ENCODE measurements around the gene ROCK2.
"Not testable (repeated sequence)": the region's sequence is repeated elsewhere in the genome, so short reads cannot be mapped to it uniquely, and the experiment has no call there.

The ROCK2 gene

DNA sequence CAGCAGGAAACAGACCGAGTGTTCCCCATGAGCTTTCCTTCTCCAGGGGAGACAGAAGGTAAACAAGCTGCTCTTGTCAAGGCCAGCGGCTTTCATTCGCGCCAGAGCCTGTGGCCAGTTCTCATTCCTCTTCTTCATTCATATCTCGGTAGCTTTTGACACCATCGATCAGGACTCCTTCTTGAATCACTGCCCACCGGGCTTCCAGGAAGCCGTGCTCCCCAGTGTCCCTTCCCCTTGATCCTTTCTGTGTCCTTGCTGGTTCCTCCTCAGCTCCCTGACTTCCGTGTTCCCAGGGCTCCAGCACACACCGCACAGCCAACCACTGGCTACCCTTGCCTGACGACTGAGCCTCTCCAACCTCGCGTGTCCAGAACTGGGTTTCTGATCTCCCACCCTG lies 175.1 kb downstream of the ROCK2 start:
- no peak for DNase-seq

DNA sequence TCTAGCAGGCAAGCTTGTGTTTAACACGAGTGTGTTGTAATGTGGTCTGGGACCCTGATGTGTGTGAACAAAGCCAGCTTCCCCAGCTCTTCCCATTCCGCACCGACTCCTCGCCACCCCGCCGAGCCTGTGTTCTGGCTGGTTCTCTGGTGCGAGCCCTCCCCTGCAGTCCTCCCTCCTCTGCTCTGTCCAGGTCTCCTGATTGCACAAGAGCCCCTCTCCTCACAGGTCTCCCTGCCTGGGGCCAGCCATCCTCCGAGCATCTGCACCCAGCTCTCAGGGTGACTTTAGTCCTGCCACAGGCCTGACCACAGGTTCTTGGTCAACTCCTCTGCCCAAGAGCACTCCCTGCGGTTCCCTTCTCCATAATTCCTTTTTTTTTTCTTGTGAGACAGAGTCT lies 175.9 kb downstream of the ROCK2 start:
- DNase-seq: no peak

DNA sequence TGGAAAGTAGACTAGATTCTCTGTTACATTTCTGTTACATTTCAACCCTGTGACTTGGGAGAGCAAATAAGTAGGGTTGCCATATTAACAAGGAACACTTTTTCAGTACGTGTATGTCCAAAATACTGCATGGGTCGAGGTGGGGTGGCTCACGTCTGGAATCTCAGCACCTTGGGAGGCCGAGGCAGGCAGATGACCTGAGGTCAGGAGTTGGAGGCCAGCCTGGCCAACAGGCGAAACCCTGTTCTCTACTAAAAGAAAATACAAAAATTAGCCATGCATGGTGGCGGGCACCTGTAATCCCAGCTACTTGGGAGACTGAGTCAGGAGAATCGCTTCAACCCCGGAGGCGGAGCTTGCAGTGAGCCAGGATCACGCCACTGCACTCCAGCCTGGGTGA lies 178.0 kb downstream of the ROCK2 start:
- no peak for DNase-seq

DNA sequence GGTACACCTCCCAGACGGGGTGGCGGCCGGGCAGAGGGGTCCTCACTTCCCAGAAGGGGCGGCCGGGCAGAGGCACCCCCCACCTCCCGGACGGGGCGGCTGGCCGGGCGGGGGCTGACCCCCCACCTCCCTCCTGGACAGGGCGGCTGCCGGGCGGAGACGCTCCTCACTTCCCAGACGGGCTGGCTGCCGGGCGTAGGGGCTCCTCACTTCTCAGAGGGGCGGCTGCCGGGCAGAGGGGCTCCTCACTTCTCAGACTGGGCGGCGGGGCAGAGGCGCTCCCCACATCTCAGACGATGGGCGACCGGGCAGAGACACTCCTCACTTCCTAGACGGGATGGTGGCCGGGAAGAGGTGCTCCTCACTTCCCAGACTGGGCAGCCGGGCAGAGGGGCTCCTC lies 179.4 kb downstream of the ROCK2 start:
- DNase-seq: not testable (repeated sequence)

DNA sequence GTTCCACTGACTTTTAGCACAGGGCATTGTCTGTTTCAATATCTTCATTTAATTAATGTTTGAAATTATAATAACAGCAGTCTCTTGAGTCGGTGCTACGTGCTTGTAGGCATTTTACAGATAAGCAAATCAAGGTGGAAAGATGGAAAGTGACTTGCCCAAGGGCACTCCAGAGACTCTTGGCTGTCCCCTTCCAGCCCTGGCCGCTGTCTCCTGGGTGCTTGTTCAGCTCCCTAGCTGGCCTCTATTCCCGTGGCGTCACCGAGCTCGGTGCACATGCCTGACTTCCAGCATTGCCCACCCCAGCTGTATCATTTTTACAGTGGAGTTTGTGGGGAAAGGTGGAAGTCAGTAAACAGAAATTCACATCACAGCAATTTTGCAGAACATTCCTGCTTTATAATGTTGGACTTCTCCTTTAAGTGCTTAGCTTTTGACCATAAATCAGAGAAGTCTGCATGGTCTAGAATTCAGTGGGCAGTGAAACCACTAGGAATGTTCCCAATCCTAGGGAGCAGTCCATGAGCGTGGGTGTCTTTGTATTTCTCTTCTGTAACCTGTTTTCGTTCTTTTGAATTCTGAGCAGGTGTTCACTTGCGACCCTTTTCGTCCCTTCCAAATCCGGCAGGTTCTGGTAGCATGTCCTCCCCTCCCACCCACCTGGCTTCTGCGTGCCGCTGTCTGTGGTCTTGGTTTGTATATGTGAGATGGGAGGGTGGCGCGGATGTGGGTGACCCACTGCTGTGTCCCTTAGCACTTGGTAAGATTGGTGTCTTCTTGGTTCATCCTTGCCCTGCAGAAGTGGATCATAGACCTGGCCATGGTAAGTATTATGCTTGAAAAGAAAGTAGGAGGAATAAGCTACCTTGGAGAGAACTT lies 180.8 kb downstream of the ROCK2 start:
- DNase-seq: no peak

DNA sequence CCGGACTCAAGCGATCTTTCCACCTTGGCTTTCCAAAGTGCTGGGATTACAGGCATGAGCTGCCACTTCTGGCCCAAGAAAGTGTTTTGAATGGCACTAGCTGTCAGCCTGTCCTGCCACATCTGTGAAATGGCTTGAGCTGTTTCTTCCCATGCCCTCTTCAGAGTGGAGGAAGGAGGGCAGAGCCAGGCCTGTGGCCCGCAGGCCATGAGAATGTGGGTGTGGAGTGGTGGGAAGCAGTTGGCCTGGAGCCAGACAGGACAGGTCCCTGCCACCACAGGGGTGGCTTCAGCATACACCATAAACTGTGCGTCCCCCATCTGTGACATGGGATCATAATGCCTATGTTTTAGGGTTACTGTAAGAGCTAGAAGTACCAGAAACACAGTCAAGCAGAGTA lies 182.7 kb downstream of the ROCK2 start:
- DNase-seq: no peak

DNA sequence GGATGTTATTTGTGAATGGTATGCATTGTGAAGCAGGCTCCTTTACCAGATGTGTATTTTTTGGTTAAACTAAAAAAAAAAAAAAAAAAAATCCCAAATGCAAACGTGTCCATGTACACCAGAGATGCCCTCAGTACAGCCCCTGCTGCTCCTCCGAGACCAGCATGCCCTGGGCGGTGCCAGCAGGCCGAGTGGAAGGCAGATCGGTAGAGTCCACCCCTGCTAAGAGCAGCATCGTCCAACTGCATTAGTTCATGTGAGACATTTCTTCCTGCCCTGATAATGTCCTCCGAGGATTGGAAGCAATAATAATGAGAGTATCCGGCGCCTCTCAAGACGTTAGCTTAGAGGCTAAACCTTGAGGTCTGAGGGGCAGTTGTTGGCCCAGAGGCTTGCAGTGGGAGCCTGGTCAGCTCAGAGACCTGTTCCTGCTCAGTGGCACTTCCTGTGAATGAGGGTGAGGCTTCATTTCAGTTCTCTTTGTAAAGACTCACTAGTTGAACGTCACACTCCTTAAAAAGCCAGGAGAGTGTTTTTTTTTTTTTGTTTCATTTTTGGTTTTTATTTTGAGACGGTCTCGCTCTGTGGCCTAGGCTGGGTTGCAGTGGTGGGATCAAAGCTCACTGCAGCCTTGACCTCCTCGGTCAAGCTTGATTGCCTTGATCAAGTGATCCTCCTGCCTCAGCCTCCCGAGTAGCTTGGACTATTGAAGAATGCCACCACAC lies 183.5 kb downstream of the ROCK2 start:
- no peak for DNase-seq

DNA sequence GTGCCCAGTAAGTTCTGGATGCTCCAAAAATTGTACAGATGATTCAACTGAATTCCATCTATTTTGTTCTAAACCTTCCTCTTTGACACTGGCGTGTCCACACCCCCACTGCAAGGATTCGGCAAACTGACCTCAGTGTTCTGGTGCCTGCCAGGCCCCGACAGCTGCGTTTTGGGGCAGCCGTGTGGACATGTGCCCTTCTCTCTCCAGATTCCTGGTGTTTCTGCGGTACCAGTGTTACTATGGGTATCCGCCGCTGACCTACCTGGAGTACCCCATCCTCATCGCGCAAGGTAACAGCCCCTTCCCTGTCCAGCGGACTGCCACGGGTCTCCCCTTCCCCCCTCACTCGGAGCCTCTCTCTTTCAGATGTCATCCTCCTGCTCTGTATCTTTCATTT lies 184.2 kb downstream of the ROCK2 start:
- no peak for DNase-seq

DNA sequence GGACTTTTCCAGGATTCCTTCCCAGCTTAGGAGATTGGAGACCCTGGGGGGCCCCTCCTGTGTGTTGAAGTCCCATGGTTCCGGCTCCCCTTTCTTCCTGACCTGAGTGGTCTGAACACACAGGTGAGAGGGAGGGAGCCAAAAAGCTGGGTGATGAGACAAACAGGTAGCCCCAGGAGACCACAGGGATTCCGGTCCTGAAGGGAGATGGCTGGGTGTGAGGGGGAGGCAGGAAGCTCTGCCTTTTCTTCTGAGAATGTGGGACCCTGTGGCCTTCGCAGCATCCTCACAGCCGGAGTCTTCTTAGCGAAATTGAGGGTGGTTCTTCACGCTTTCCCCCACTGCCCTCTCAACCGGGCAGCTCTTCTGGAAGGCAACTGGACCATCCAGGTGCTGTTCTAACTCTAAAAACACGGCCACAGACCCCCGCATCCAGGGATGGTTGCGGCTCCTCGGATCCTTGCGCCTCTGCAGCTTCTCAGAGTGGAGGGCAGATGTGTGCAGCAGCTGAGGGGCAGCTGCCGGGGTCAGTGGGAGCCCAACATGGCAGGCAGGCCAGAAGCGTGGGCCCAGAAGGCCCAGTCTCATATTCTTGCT lies 184.8 kb downstream of the ROCK2 start:
- no peak for DNase-seq

DNA sequence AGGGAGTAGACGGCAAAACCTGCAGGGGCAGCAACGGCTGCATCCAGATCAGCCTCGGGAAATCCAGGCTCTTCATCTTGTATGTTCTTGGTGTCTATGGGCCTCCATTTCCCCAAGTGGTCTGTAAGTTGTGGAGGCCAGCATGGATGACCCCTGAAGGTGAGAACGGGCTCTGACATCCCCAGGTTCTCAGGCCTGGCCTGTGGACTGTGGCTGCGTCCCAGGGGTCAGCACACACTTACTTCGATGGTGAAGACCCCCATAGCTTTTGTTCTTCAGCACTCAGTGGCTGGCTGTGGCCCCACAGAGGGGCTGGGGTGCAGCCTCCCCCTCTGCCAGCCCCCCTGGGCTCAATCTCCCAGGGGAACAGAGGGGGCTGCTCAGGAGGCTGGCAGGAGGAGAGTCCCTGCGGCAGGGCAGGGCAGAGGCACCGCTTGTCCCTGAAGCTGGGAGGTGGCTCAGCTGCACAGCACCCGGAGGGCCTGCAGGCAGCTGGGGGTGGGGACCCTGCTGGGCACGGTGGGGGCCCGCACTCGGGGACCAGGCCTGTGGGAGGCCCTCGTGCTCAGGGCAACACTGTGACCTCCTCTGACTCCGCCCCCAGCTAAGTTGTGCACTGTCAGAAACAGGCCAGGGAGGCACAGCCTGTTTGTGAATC lies 185.4 kb downstream of the ROCK2 start:
- no peak for DNase-seq

DNA sequence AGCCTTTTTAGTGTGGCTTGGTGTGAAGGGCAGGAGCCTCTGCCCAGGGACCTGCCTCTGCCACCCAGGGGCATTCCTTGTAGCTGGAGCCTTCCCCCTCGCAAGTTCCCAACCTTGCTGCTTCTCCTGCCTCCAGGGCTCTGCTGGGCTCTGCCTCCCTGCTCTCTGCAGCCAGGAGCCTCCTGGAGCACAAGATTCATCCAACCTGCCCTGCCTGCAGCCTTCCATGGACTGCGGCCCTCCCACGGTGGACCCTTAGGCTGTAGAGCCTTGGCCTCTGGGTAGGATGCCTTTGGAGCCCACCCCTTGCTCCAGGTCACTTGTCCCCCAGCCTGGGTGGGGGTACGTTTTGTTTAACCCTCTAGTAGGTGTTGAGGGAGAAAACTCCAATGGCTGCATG lies 186.7 kb downstream of the ROCK2 start:
- no peak for DNase-seq

DNA sequence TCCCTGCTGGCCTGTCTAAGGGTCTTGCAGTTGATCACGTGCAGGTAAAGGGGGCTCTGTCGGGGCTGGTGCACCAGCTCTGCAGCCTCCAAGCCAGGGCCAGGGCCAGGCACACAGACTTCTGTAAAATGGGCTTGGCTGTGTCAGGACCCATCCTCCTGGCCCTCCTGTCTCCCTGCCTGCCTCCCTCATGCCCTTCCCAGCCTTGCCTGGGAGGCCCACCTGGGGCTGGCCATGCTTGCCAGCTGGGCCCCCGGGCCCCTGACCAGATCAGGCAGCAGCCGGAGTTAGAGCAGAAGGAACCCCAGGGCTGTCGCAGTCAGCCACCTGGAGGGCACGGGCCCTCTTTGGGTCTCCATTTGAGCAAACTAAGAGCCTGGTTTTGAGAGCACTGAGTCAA lies 187.1 kb downstream of the ROCK2 start:
- no peak for DNase-seq

DNA sequence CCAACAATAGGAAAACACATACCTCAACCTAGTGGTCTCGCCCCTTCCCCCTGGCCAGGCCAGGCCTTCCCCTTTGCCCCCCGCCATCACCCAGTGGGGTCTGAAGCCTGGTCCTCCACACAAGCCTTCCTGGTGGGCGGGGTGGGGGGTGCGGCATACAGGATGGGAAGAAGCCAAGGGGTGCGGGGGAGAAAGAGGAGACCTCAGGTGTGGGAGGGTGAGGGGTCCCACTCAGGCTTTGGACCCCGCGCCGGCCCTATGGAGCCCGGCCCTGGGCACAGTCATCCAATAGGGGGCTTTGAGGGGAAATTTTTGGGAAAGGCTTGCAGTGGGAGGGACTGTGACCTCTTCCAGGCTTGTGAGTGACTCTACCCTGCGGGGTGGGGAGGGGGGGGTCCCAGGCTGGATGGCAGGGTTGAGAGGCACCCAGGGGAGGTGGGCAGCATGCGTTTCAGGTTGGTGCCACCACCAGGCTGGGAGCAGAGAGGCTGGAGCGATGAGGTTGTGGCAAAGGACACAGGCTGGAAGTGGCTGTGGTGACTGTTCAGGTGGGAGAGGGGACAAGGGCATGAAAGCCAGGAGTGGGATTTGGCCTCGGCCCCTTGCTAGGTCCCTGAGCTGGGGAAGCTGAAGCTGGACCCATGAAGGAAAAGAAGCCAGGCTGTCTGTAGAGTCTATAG lies 187.9 kb downstream of the ROCK2 start:
- no peak for DNase-seq

DNA sequence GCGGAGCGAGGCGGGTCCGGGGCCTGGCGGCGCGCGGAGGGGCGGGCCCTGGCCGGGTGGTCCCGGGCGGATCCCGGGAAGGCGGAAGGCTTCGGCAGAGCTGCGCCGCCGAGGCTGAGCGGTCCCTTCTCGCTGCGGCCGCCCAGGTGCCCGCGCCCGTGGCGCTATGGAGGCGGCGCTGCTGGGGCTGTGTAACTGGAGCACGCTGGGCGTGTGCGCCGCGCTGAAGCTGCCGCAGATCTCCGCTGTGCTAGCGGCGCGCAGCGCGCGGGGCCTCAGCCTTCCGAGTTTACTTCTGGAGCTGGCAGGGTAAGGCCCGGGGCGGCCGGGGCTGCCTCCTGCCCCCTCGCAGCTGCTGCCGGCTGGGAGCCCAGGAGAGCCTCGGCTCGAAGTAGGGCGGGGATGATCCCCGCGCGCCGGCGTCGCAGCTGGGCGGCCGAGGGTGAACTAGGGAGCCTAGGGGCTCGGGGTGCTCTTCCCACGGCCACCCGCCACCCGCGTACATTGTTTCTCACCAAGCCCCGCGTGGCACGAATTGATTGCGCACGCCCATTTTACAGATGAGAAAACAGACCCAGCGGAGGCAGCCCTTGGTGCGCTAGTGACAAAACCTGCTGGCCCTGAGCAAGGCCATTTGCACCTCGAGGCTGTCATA lies 188.9 kb downstream of the ROCK2 start, which contains the start of gene SLC66A3:
Gene SLC66A3 (plus strand): TSS at position 87 of the 655 bp plus-strand sequence. CDS start 80 bp downstream, at position 167.
- DNase-seq: no peak

DNA sequence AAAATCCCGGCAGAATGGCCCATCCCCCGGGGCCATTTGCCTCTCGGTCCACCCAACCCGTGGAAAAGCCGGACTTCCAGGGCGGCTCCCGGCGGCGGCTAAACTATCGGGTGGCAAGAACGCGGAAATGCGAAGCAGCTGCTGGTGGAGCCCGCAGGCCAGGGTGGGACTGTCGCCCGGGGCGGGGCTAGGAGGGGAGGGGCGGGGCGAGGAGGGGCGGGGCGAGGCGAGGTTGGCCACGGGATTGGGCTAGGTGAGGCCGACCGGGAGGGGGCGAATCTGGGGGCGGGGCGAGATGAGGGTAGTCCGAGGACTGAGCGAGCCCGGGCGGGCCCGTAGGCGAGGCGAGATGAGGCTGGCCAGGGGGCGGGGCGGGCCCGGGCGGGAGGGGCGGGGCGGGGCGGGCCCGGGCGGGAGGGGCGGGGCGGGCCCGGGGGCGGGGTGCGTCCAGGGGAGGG lies 189.5 kb downstream of the ROCK2 start:
- DNase-seq: peak; percentile 99

DNA sequence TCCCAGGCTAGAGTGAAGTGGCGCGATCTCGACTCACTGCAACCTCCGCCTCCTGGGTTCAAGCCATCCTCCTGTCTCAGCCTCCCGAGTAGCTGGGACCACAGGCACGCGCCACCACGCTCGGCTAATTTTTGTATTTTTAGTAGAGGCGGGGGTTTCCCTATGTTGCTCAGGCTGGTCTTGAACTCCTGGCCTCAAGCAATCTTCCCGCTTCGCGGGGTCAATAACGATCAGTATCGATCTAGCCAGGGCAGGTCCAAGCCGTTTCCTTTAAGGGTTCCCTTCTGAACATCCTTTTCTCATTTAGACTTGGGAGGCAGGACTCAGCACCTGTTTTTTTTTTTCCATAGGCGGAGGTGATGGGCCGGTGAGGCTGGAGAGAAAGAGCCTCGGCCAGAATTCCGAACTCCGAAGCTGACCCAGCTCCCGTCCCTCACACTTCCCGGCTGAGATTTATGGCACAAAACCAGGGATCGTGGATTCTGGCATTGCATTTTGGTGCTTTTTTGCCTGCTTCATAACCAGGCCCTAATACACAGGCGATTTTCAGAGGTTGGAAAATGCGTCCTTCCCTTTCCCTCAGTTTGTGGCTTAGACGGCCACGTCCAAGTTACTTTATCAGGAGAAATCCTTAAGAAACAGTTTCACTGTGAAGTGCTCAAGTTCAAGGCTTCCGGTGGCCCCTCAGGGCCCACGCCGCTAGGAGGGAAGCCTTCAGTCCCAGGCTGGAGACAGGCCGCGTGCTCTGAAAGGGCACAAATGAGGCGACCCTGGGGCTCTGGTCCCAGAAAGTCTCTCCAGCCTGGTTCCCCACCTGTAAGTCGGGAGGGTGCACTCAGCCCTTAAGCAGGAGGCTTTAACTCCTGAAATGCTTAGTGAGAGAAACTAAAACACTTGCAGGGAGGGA lies 190.2 kb downstream of the ROCK2 start:
- DNase-seq: no peak

DNA sequence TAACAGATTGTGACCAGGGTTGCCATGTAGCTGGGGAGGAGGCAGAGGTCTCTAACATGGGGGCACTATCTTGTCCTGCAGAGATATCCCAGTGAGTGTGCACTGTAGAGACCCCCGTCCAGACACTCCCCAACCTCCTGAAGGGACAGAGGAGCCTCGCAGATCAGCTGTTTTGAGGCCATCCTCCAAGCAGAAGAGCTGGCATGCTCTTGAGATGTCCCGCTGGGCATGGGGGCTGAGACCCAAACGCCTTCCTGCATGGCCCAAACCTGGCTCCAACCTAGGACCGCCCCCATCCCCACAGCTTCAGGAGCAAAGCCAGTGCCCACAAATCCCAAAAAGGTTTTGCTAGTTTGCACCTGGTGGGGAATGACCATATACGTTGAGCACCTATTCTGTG lies 191.8 kb downstream of the ROCK2 start:
- DNase-seq: no peak

DNA sequence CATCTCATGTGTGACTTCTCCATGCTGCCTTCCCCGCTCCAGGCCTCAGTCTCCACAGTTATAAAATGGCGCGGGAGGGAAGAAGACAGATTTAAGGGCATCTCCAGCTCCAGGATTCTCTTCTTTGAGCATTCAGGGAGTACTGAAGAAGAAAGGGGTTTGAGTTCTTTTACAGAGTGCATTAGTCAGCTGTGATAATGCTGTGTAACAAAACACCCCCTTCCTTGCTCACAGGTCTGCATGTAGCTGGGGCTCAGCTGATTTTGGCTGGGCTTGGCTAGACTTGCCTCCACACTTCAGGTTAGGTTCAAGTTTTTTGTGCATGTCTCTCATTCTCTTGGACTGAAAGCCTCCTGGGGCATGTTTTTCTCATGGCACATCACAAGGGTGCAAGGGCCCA lies 197.2 kb downstream of the ROCK2 start:
- no peak for DNase-seq

DNA sequence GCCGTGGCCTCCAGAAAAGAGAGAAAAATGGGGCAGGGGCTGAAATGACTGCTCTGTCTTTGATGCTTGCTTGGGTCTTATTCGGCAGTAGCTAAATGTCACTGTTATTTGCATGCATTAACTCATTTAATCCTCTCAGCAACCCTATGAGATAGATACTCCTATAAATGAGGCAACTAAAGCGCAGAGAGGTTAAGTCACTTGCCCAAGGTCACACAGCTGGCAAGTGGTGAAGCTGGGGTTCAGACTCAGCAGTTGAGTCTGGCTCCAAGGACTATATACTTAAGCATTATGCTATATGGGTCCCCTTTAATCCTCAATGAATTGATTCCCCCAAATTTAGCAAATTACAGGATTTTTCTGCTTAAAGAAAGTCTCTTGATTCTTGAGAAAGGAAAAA lies 198.4 kb downstream of the ROCK2 start:
- no peak for DNase-seq

DNA sequence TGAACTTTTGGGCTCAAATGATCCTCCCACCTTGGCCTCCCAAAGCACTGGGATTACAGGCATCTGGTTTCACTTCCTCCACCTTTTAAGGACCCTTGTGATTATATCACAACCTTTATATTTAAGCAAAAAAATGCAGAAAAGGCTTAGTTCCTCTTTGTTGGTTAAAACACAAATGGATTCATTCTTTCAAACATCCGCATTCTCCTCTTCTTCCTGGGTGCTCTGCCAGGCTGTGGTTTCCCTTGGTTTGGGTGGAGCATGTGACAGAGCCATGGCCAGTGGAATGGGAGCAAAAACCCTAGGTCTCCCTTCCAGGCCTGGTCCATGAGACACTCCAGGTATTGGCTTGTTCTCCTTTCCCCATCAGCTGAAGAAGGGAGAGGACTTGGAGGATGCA lies 199.1 kb downstream of the ROCK2 start:
- DNase-seq: no peak

DNA sequence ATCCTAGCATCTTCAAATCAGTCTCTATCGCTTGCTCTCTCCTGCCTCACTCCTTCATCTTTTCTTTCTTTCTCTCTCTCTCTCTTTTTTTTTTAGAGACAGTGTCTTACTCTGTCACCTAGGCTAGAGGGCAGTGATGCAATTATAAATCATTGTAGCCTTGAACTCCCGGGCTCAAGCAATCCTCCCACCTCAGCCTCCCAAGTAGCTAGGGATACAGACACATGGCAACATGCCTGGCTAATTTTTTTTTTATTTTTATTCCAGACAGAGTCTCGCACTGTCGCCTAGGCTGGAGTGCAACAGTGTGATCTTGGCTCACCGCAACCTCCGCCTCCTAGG lies 199.7 kb downstream of the ROCK2 start:
- DNase-seq: no peak

All from left hindlimb (tissue), 1 donor.